ENCODE measurements around the gene SUFU. TPM values are rescaled to one million over a fixed set of nuclear protein-coding genes. Genes with fewer than 3 reads are reported as not detected.

Gene SUFU
- total and polyA plus RNA-seq, 2 of the 8 experiments (the other 6 are each of a cell fraction or from before 2014, with no cell fraction given), result 7.0 to 10.8 TPM

- TF ChIP-seq, protein P1, sequence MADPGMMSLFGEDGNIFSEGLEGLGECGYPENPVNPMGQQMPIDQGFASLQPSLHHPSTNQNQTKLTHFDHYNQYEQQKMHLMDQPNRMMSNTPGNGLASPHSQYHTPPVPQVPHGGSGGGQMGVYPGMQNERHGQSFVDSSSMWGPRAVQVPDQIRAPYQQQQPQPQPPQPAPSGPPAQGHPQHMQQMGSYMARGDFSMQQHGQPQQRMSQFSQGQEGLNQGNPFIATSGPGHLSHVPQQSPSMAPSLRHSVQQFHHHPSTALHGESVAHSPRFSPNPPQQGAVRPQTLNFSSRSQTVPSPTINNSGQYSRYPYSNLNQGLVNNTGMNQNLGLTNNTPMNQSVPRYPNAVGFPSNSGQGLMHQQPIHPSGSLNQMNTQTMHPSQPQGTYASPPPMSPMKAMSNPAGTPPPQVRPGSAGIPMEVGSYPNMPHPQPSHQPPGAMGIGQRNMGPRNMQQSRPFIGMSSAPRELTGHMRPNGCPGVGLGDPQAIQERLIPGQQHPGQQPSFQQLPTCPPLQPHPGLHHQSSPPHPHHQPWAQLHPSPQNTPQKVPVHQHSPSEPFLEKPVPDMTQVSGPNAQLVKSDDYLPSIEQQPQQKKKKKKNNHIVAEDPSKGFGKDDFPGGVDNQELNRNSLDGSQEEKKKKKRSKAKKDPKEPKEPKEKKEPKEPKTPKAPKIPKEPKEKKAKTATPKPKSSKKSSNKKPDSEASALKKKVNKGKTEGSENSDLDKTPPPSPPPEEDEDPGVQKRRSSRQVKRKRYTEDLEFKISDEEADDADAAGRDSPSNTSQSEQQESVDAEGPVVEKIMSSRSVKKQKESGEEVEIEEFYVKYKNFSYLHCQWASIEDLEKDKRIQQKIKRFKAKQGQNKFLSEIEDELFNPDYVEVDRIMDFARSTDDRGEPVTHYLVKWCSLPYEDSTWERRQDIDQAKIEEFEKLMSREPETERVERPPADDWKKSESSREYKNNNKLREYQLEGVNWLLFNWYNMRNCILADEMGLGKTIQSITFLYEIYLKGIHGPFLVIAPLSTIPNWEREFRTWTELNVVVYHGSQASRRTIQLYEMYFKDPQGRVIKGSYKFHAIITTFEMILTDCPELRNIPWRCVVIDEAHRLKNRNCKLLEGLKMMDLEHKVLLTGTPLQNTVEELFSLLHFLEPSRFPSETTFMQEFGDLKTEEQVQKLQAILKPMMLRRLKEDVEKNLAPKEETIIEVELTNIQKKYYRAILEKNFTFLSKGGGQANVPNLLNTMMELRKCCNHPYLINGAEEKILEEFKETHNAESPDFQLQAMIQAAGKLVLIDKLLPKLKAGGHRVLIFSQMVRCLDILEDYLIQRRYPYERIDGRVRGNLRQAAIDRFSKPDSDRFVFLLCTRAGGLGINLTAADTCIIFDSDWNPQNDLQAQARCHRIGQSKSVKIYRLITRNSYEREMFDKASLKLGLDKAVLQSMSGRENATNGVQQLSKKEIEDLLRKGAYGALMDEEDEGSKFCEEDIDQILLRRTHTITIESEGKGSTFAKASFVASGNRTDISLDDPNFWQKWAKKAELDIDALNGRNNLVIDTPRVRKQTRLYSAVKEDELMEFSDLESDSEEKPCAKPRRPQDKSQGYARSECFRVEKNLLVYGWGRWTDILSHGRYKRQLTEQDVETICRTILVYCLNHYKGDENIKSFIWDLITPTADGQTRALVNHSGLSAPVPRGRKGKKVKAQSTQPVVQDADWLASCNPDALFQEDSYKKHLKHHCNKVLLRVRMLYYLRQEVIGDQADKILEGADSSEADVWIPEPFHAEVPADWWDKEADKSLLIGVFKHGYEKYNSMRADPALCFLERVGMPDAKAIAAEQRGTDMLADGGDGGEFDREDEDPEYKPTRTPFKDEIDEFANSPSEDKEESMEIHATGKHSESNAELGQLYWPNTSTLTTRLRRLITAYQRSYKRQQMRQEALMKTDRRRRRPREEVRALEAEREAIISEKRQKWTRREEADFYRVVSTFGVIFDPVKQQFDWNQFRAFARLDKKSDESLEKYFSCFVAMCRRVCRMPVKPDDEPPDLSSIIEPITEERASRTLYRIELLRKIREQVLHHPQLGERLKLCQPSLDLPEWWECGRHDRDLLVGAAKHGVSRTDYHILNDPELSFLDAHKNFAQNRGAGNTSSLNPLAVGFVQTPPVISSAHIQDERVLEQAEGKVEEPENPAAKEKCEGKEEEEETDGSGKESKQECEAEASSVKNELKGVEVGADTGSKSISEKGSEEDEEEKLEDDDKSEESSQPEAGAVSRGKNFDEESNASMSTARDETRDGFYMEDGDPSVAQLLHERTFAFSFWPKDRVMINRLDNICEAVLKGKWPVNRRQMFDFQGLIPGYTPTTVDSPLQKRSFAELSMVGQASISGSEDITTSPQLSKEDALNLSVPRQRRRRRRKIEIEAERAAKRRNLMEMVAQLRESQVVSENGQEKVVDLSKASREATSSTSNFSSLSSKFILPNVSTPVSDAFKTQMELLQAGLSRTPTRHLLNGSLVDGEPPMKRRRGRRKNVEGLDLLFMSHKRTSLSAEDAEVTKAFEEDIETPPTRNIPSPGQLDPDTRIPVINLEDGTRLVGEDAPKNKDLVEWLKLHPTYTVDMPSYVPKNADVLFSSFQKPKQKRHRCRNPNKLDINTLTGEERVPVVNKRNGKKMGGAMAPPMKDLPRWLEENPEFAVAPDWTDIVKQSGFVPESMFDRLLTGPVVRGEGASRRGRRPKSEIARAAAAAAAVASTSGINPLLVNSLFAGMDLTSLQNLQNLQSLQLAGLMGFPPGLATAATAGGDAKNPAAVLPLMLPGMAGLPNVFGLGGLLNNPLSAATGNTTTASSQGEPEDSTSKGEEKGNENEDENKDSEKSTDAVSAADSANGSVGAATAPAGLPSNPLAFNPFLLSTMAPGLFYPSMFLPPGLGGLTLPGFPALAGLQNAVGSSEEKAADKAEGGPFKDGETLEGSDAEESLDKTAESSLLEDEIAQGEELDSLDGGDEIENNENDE (IDR thresholded peaks at IDR 0.05; ENCODE audit: insufficient replicate concordance, low read length), result no peak
- TF ChIP-seq RBBP5 (IDR thresholded peaks at IDR 0.05; ENCODE audit: borderline replicate concordance, low read depth, low read length), result no peak
- TF ChIP-seq, protein P2, sequence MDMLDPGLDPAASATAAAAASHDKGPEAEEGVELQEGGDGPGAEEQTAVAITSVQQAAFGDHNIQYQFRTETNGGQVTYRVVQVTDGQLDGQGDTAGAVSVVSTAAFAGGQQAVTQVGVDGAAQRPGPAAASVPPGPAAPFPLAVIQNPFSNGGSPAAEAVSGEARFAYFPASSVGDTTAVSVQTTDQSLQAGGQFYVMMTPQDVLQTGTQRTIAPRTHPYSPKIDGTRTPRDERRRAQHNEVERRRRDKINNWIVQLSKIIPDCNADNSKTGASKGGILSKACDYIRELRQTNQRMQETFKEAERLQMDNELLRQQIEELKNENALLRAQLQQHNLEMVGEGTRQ (IDR thresholded peaks at IDR 0.05; ENCODE audit: low read length), result no peak
- TF ChIP-seq KDM1A (IDR thresholded peaks at IDR 0.05; ENCODE audit: borderline replicate concordance, low read length), result no peak
- no peak for TF ChIP-seq MAFK (IDR thresholded peaks at IDR 0.05; ENCODE audit: low read depth, low read length)
- no peak for TF ChIP-seq BRCA1 (IDR thresholded peaks at IDR 0.05; ENCODE audit: low read depth, low read length)
- no peak for TF ChIP-seq FOSL1 (IDR thresholded peaks at IDR 0.05; ENCODE audit: insufficient read depth, low read depth, low read length)
- no peak for TF ChIP-seq CHD2 (IDR thresholded peaks at IDR 0.05; ENCODE audit: low read length)
- no peak for TF ChIP-seq SIN3A (conservative IDR thresholded peaks at IDR 0.05 in 1 of 2, IDR thresholded peaks at IDR 0.05 in 1 of 2; ENCODE audit: low read depth in 1 of 2, low read length in 2 of 2)
- TF ChIP-seq RNF2 (IDR thresholded peaks at IDR 0.05; ENCODE audit: borderline replicate concordance, low read depth, low read length, missing control alignments, poor library complexity, severe bottlenecking), result no peak
Measured at GRCh38 chr10:102552533-102552932, 48.8 kb downstream of the SUFU start (continued).

All from H1 (cell line).